ENCODE data around the gene ITGB4. TPM values are rescaled to one million over a fixed set of nuclear protein-coding genes. Genes with fewer than 3 reads are reported as not detected.
"Not testable (repeated sequence)": the region's sequence is repeated elsewhere in the genome, so short reads cannot be mapped to it uniquely, and the experiment has no call there.

The ITGB4 gene
- polyA plus RNA-seq, 12 donors: 3.3 to 55.7 (median 5.9) TPM; not detected in 1

- DNase-seq: no peak
Measured at GRCh38 chr17:75769536-75769935, 48.3 kb downstream of the ITGB4 start.

DNA sequence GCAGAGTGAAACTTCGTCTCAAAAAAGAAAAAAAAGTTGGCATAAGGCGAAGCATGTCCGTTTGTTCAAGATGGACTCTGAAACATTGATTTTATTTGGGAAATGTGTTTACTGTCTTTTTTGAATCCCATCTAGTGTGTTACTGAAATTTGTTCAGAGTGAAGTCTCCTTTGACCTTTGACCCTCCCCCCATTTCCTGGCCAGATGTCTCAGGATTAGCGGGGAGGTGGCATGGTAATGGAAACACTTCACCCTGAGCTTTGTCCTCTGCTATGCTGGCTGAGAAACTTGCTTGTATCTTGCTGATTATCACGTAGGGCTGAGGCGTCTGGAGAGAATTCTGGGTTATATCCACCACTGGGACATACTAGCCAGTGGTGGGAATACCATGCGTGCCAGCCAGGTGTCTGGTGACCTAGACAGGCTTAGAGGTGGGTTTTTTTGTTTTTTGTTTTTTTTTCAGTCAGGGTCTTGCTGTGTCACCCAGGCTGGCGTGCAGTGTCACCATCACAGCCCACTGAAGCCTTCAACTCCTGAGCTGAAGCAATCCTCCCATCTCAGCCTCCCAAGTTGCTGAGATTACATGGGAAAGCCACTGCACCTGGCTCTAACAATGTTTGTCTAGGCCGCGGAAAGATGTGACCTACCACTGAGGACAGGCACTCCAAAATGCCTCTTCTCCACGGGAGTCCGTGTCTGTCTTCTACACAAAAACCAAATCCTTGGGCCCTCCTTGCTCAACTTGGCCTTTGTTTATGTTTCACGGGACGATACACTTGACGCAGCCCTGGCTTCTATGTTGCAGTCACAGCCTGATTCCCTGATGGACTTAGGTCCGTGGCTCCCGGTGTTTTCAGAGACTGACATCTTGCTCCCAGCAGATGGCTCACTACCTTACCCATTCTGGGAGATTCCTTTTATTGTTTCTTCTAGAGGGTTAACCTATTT is 50.3 kb downstream of the ITGB4 start:
- DNase-seq: no peak

DNA sequence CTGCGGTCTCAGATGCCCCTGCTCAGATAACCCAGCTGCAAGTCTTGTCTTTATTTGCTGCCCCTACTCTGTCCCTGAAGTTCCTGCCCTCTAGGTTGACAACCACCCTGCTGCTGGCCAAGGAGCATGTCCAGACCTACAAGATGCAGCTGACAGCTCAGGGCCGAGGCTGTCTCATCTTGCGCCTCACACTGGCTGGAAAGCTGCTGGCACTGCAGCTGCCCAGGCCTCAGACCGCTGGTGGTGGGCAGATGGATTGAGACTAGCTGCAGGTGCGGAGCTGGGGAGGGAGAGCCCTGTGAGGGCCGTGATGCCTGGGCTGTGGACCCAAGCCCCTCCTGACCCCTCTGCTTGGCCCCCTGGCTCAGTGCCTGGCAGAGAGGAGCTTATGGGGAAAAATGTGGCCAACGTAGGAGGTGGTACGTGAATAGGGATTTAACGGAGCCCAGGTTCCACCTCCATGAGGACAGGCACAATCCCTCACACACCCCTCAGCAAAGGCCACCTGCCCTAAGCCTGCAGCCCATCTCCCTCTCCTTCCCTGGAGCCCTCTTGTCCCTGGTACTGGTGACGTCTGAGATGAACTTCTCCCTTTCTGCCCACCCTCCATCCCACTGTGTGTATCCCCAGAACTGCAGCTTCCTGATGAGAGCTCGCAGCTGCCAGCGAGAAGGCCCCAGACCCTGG is 52.0 kb downstream of the ITGB4 start:
- DNase-seq: no peak

- DNase-seq: no peak
Measured at GRCh38 chr17:75773808-75774470, 52.7 kb downstream of the ITGB4 start.

GRCh38 chr17:75774471-75774990 is 53.3 kb downstream of the ITGB4 start:
- DNase-seq: no peak

- DNase-seq: no peak
Measured at GRCh38 chr17:75774991-75775668, 53.9 kb downstream of the ITGB4 start.

DNA sequence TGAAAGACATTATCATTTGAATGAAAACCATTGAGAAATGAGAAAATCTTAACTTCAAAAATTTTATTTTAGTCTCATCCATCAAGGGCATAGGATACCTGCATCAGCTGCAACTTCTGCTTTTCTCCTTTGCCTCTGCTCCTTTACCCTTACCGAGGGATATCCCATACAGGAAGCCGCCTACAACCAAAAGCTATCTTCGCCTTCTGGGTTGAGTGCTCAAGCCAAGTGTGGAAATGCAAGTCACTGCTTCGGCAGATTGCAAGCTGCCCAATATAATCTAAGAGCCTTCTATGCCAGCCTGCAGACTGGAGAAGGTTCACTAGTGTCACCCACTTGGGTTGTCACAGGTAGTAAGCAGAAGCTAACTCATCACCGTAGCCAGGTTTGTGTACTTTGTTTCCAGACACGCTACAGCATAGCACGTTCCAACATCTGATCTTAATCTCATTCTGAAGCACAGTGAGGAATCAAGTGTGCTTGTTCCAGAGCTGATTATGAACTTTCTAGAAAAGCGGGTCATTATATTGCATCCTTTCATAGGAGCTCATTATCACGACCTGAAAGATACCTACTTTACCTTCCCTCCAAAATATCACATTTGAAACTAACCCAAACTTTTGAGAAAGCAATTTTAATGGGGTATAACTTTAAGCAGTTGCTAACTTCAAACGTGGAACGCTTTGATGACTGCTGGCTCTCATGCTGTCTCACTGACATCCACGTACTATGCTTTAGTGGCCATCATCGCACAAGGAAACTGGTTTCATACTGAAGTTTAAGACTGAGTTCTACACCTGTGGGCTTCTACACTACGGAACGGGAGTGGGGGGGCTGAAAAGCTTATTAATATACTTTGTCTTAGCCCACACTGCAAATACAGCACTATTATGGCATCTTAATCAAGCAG is 55.4 kb downstream of the ITGB4 start:
- no peak for DNase-seq

GRCh38 chr17:75777296-75777922 is 56.1 kb downstream of the ITGB4 start:
- DNase-seq: no peak

DNA sequence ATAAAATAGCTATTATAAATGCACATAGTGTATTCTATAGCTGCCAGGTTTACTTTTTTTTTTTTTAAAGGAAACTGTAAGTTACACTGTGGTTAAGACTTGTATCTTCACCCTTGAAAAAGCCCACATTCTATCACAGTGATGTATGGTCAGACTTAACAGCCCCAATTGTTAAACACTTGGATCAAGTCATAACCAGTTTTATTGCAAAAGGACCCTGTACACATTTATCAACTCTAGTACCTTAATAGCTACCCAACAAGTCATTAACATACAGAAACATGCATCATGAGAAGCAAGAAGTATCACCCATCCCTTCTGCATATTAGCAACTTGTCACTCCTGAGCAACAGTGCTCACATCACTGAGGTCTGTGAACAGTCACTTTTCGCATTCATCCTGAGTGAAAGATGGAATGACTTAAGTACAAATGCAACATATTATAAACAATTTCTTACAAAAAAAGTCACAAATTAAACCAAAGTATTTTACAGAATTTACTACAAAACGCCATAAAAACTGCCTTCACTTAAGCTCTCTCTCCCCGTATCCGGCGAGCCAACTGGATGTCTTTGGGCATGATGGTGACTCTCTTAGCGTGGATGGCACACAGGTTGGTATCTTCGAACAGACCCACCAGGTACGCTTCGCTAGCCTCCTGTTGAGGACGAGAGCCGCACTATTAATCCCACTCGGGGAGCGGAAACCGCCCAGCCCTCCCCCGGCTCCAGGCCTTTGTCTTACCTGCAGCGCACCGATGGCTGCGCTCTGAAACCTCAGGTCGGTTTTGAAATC is 57.0 kb downstream of the ITGB4 start:
- not testable (repeated sequence) for DNase-seq

DNA sequence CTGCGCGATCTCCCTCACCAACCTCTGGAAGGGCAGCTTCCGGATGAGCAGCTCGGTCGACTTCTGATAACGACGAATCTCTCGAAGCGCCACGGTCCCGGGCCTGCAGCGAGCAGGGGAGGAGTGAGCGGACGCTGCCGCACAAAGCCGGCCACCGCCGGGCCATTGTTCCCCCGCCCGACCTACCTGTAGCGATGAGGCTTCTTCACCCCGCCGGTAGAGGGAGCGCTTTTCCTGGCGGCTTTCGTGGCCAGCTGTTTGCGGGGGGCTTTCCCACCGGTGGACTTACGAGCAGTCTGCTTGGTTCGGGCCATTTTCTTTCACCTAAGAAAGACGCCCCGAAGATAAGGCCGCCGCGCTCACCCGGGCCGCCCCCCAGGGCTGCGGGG is 57.6 kb downstream of the ITGB4 start:
- no peak for DNase-seq

- DNase-seq: peak; percentile 100
Measured at GRCh38 chr17:75779250-75779986, 58.2 kb downstream of the ITGB4 start.

DNA sequence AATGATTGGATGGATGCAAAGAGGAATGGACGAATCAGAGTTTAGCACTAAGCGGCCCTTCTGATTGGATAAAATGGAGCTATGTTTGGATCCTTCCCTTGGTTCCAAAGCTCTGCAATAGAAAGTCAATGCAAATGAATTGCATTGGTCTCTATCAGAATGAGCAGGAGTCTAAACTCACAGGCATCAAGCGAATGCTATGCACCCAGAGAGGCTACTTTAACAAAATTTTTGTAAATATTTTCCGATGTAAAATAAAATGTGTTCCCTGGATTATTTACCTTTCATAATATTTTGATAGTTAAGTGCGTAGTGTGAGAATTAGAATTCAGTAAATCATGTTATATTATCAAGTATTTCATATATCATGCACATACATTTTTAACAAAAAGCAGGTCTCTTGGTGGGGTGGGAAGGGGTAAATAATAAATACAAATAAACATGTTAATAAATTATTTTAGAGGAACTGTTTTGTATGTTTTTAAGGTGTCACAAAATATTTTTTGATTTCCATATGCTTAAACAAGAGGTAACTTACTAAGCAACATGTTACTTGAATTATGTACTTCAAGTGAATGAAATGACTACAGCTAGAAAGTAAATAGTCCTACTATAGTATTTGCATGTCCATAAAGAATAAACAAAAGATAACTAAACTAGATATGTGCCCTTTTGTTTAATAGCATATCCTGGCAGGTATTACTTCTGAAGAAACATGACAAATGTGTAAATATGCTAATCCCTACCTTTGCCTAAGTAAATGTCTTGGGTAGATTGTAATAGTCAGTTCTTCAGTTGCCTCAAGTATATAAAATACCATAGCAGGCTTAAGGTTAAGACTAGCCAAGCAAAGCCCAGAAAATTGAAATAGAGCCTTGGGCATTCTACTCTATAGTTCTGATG is 59.0 kb downstream of the ITGB4 start:
- no peak for DNase-seq

DNA sequence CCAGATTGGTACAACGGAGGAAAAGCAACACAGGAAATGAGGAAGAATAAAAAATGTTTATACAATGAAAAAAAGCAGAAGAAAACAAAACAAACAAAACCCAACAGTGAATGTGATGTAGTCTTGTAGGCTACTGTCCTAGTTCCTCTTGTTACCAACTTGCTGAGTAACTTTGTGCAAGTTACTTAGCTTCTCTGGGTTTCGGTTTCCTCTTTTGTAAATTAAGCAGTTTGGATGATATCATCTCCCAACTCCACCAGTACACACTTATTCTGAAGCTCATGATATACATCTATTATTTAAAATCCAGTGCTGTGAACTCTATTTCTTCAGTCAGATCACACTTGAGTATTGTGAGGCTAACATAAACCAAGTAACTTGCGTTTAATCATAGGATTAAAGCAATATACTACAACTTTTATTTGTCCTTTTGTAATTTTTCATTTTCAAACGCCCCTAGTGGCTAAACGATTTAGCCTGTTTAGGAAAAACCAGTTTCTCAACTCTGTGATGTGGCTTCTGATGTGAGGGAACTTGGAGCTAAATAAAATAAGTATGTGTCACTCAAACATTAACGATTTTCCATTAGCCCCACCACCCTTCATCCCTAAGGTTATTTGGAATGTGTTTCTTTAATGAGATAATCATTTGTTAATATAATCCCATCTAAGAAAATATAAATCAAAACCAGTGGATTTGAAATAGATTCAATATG is 62.0 kb downstream of the ITGB4 start:
- DNase-seq: peak; percentile 64

DNA sequence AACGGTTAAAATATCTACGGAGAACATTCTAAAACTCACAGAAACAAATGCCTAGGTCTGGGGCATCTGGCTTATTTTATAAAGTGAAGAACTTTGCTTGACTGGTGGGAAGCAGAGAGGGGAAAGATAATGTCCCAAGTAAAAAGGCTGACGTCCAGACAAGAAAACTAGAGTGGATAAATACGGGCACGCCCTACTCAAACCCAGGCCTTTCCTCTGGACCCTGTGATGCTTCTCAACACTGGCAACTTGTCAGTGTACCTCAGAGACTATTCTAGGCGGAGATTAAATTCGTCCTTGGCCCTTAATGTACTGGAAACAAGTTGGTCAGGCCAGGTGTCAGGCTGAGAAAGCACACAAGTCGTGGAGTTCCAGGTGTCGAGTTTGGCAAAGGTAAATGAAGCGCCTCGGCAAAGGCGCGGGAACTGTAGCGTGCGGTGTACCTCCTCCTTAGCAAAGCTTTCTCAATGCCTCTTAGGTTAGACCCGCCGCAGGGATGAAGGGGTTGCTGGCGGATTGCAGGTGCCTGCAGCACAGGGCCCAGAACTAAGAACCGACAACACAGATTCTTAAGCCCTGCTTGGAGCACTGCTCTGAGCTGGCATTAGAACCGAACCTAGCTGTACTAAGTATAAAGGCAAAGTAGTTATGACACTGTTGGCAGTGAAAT is 62.7 kb downstream of the ITGB4 start:
- no peak for DNase-seq

DNA sequence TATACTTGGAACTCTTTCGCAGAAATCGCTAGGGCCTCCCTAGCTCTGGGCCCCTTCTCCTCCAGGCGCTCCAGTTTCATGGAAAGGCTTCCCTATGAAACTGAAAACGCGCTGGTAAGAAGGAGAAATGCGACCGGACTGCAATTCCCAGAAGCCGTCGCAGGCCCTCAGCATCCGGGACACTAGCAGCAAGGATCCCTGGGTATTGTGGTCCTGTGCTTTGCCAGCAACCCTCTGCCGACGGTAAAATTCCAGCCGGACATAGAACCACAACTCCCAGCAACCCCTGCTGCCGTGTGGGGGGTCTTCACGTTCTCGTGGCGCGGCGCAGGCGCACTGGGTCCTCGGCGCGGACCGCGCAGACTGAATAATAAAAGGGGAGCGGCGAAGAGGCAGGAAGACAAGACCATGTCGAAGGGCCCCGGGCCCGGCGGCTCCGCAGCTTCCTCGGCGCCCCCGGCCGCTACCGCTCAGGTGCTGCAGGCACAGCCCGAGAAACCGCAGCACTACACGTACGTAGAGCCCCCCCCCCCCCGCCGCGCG is 63.3 kb downstream of the ITGB4 start, which contains the start of gene UNK:
UNK (plus strand) TSS at position 334 of the 543 bp plus-strand sequence; CDS start at position 409, 75 bp downstream.
- peak; percentile 99 for DNase-seq
